ENCODE results near the gene FOXP4.

Gene FOXP4

GRCh38 chr6:41650120-41650519 is 103.9 kb downstream of the FOXP4 start:
- no peak overlapping the region for H3K4me2 ChIP-seq (ENCODE audit: low read length)
- H3K79me2 ChIP-seq (ENCODE audit: insufficient read depth, low read length), result no peaks in the 10 kb centered on the region
- H3K9me3 ChIP-seq (ENCODE audit: low read length), result no peaks in the 10 kb centered on the region
- H3K4me3 ChIP-seq (ENCODE audit: low read depth, low read length, poor library complexity, severe bottlenecking), result no peak overlapping the region
- no peaks in the 10 kb centered on the region for H4K20me1 ChIP-seq (ENCODE audit: insufficient read depth, low read length)
- TF ChIP-seq EZH2 (IDR thresholded peaks at IDR 0.05; ENCODE audit: borderline replicate concordance, low read length) (no peak), CTCF (IDR thresholded peaks at IDR 0.05; ENCODE audit: low read length) (no peak)
- no peaks in the 10 kb centered on the region for H3K4me1 ChIP-seq (ENCODE audit: insufficient read depth, low read length, severe bottlenecking)
- no peak overlapping the region for H3K27ac ChIP-seq (ENCODE audit: low read depth, low read length, poor library complexity, severe bottlenecking)
- H2AFZ ChIP-seq (ENCODE audit: low read length), result no peak overlapping the region
- H3K27me3 ChIP-seq (ENCODE audit: insufficient read depth, low read length), result peaks cover 4% of the 10 kb centered on the region; the same call in 1 of the 2 replicates
- H3K9ac ChIP-seq (ENCODE audit: low read length), result no peak overlapping the region
- no peaks in the 10 kb centered on the region for H3K36me3 ChIP-seq (ENCODE audit: insufficient read depth, low read length)
- H3K9me2 ChIP-seq (ENCODE audit: low read depth, low read length), result no peaks in the 10 kb centered on the region
- H3F3A ChIP-seq (ENCODE audit: insufficient read depth, low read length), result no peaks in the 10 kb centered on the region

DNA sequence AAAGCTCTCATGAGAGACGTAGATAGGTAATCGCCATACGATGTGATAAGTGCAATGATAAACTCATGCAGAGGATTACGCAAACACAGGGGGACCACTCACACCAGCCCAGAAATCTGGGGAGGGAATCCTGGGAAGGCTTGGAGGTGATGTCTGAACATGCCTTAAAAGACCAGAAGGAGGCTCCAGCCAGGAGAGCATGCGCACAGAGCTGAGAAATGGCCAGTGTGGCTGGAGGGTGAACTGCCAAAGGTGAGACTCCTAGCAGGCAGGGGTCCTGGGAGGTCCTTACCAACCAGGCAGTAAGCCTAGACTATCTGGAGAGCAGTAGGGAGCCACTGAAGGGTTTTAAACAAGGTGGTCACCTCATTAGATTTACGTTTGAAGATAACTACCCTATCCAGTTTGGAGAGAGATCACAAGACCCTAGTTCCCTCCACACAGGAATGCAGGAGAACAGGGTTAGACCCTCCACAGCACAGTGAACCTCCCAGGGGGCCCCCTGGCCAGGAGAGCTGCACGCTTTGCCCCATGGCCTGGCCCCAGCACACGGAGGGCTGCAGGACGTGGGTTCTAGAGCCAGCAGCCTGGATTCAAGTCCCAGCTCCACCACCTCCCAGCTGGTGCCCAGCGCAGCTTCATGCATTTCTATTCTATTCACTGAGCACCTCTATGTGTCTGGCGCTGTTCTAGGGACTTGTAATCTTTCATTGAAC is 105.2 kb downstream of the FOXP4 start:
- H3K27me3 ChIP-seq (ENCODE audit: insufficient read depth, low read length), result no peaks in the 10 kb centered on the region; the same call in 1 of the 2 replicates

More for the DNA sequence above, 105.2 kb downstream of the FOXP4 start:
- no peaks in the 10 kb centered on the region for H3K36me3 ChIP-seq (ENCODE audit: insufficient read depth, low read length)
- no peak overlapping the region for H2AFZ ChIP-seq (ENCODE audit: low read length)
- H3K4me2 ChIP-seq (ENCODE audit: low read length), result no peak overlapping the region
- H3K9ac ChIP-seq (ENCODE audit: low read length), result no peak overlapping the region
- no peaks in the 10 kb centered on the region for H4K20me1 ChIP-seq (ENCODE audit: insufficient read depth, low read length)
- H3K9me3 ChIP-seq (ENCODE audit: low read length), result no peaks in the 10 kb centered on the region
- H3K9me2 ChIP-seq (ENCODE audit: low read depth, low read length), result no peaks in the 10 kb centered on the region
- no peak overlapping the region for H3K27ac ChIP-seq (ENCODE audit: low read depth, low read length, poor library complexity, severe bottlenecking)
- H3K4me1 ChIP-seq (ENCODE audit: insufficient read depth, low read length, severe bottlenecking), result no peaks in the 10 kb centered on the region
- H3K4me3 ChIP-seq (ENCODE audit: low read depth, low read length, poor library complexity, severe bottlenecking), result no peak overlapping the region
- no peaks in the 10 kb centered on the region for H3K79me2 ChIP-seq (ENCODE audit: insufficient read depth, low read length)
- no peak for TF ChIP-seq EZH2 (IDR thresholded peaks at IDR 0.05; ENCODE audit: borderline replicate concordance, low read length)
- TF ChIP-seq CTCF (IDR thresholded peaks at IDR 0.05; ENCODE audit: low read length), result no peak
- H3F3A ChIP-seq (ENCODE audit: insufficient read depth, low read length), result no peaks in the 10 kb centered on the region

All from OCI-LY1 (cell line).